Small intestine (tissue), 7 donors: ENCODE data around the gene EIF3L. TPM values are rescaled to one million over a fixed set of nuclear protein-coding genes. Genes with fewer than 3 reads are reported as not detected.

Source experiments
- DNase-seq, 2 donors: peaks; one replicate each; pipeline versions ENCODE4 v3.0.0 to v3.0.0-alpha.2; 2013
- FAIRE-seq: peaks from 2 replicates; lab custom pipeline; 2012; peaks lifted over from hg19 to GRCh38; lab: Jason Lieb, UNC
- H3K27ac ChIP-seq, 3 donors: one replicate each; pipeline ENCODE4 v1.5.1; 2013; ENCODE audit warnings: low read length in 2 of 3, mild to moderate bottlenecking in 2 of 3, control low read depth in 1 of 3, inconsistent platforms in 1 of 3, low read depth in 1 of 3, moderate library complexity in 1 of 3
- H3K27me3 ChIP-seq, 3 donors: one replicate each; pipeline ENCODE4 v1.6.1; 2013; ENCODE audit warnings: low read length in 3 of 3, inconsistent platforms in 1 of 3; ENCODE audit not compliant: control insufficient read depth in 3 of 3, insufficient read depth in 3 of 3
- H3K36me3 ChIP-seq, 3 donors: one replicate each; pipeline ENCODE4 v1.6.1; 2013; ENCODE audit warnings: low read length in 3 of 3, inconsistent platforms in 1 of 3, low read depth in 1 of 3, mild to moderate bottlenecking in 1 of 3, moderate library complexity in 1 of 3; ENCODE audit not compliant: control insufficient read depth in 3 of 3, insufficient read depth in 2 of 3
- H3K4me1 ChIP-seq, 3 donors: one replicate each; pipeline ENCODE4 v1.6.1; 2013; ENCODE audit warnings: low read length in 2 of 3, inconsistent platforms in 1 of 3, low read depth in 1 of 3, mild to moderate bottlenecking in 1 of 3, moderate library complexity in 1 of 3; ENCODE audit not compliant: control insufficient read depth in 3 of 3, insufficient read depth in 2 of 3
- H3K4me3 ChIP-seq, 3 donors: one replicate each; pipeline ENCODE4 v1.5.1; 2013; ENCODE audit warnings: low read length in 3 of 3, control low read depth in 1 of 3, inconsistent platforms in 1 of 3, low read depth in 1 of 3, mild to moderate bottlenecking in 1 of 3, moderate library complexity in 1 of 3
- H3K9me3 ChIP-seq, 2 donors: one replicate each; pipeline ENCODE4 v1.6.1; 2013; ENCODE audit warnings: low read depth in 1 of 2, low read length in 1 of 2; ENCODE audit not compliant: control insufficient read depth in 2 of 2, insufficient read depth in 1 of 2
- WGBS, 3 donors: extraction: QIAGEN DNeasy Blood & Tissue Kit; methylation state at CpG; one replicate each; pipeline ENCODE4 v1.1.7; 2013; 5-methylcytosine and 5-hydroxymethylcytosine counted together
- polyA plus RNA-seq, 4 donors: library from polyadenylated mRNA; stranded (reverse) in 3 of 4; unstranded in 1 of 4; fragments of 200-250 nt in 3 of 4; fragments of 120-200 nt in 1 of 4; gene quantifications; one replicate each; pipeline versions ENCODE4 v1.2.1 to v1.2.3, GENCODE V29; 2013
- donor health status: healthy with polysubstance abuse.
- donor health status: control.
- donor health status: control.
- donor health status: Bipolar disorder and iron deficiency.
- donor health status: healthy.

EIF3L gene
- polyA plus RNA-seq, 4 donors: 176 to 609 (median 324) TPM

- Histone ChIP-seq H3K27me3 (no peaks in the 10 kb centered on the region), H3K27ac (peak overlapping the region in 2 of 3 donors; percentile 38 to 53), H3K9me3 (no peaks in the 10 kb centered on the region), H3K4me3 (no peak overlapping the region), H3K4me1 (peaks cover 0 to 5% (median 0%) of the 10 kb centered on the region in 3 donors), H3K36me3 (peaks cover 5 to 73% (median 9%) of the 10 kb centered on the region in 3 donors)
- 67 to 77% (median 74%) methylated on average over 6 of the region's 6 CpGs for WGBS, 3 donors
- FAIRE-seq (no peak), DNase-seq (no peak)
Measured at GRCh38 chr22:37887584-37888378, 38.6 kb downstream of the EIF3L start.

- DNase-seq (peak in 1 of 2 donors; percentile 34), FAIRE-seq (no peak)
- WGBS, 3 donors: 87 to 88% (median 88%) methylated on average over 3 of the region's 3 CpGs
- H3K4me1 ChIP-seq: peaks cover 0 to 44% (median 7%) of the 10 kb centered on the region in 3 donors
- H3K27ac ChIP-seq: no peak overlapping the region
- no peak overlapping the region for H3K4me3 ChIP-seq
- no peaks in the 10 kb centered on the region for H3K27me3 ChIP-seq
- H3K36me3 ChIP-seq: peaks cover 5 to 49% (median 6%) of the 10 kb centered on the region in 3 donors
- H3K9me3 ChIP-seq: no peaks in the 10 kb centered on the region
Measured at GRCh38 chr22:37891926-37892325, 42.7 kb downstream of the EIF3L start.

DNA sequence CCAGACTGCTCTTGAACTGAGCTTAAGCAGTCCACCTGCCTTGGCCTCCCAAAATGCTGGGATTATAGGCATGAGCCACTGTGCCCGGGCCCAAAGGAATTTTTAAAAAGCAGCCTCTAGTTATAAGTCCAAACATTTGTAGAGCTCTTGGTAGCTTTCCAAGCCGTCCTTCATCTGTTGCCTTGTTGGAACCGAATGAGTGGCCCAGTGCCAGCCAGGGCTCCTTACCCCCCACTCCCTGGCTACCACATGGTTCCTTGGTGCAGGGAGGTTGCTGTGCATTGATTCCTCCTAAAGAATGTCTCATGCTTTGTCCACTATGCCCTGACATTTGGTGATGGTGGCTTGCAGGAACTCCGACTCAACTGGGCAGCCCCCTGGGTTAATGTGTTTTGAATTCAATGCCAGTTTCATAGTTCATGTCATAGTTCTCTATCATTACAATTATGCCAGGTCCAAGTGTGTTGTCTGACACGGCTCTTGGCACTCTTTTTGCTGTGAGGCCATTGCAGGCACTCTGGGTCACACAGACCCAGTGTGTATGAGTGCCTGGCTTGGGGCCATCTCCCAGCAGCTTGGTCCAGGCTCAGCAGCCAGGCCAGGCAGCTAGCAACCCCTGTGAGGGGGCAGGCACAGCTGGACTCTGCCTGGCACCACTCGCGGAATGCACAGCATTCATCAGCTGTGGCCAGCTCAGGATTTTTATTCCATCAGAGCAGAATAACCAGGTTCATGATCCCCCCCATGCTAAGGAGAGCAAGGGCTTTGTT lies 43.5 kb downstream of the EIF3L start:
- no peaks in the 10 kb centered on the region for H3K9me3 ChIP-seq
- H3K4me3 ChIP-seq: no peak overlapping the region
- no peak overlapping the region for H3K27ac ChIP-seq
- 64 to 72% (median 65%) methylated on average over 7 of the region's 7 CpGs for WGBS, 3 donors
- peaks cover 2 to 42% (median 5%) of the 10 kb centered on the region in 3 donors for H3K36me3 ChIP-seq
- peaks cover 0 to 48% (median 7%) of the 10 kb centered on the region in 3 donors for H3K4me1 ChIP-seq
- H3K27me3 ChIP-seq: no peaks in the 10 kb centered on the region
- FAIRE-seq (no peak), DNase-seq (no peak)

- FAIRE-seq (no peak), DNase-seq (peak; percentile 29 to 43)
- Histone ChIP-seq H3K36me3 (peaks cover 0 to 40% (median 3%) of the 10 kb centered on the region in 3 donors), H3K4me3 (no peak overlapping the region), H3K27me3 (no peaks in the 10 kb centered on the region), H3K4me1 (peaks cover 0 to 48% (median 7%) of the 10 kb centered on the region in 3 donors), H3K9me3 (no peaks in the 10 kb centered on the region), H3K27ac (peak overlapping the region in 2 of 3 donors; percentile 17 to 63)
- 52 to 78% (median 69%) methylated on average over 5 of the region's 5 CpGs for WGBS, 3 donors
Measured at GRCh38 chr22:37893583-37893983, 44.4 kb downstream of the EIF3L start.

DNA sequence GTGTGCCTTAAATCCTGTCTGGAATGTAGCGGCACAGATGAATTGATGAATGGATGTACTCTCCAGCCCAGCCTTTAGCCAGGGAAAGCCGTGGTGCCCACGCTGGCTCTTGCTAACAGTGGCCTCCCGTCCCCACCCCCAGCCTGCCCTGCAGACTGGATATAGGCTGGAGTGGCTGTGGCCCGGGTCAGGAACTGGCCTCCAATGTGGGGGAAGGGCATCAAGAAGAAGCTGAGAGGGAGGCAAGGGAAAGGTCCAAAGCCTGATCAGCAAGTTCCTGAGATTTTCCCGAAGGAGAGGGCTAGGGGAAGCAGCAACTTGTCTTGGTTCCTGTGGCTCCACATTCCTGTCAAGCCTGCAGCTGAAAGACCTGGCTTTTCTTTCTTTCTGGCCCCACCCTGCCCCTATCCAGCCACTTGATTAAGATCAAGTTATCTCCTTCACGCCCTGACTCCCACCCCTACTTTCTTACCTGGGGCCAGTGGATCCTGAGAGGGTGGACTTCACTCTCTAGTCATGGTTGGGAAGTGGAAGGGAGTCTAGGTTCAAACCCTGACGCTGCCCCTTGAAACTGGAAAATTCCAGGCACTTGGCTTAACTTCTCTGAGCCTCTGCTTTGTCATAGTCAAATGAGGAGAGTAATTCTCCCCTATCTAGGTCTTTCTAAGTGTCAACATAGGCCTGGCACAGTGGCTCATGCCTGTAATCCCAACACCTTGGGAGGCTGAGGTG lies 45.9 kb downstream of the EIF3L start:
- DNase-seq (peak; percentile 43 to 68), FAIRE-seq (no peak)
- no peaks in the 10 kb centered on the region for H3K9me3 ChIP-seq
- H3K27ac ChIP-seq: peak overlapping the region; percentile 39 to 82 (median 82)
- peaks cover 0 to 50% (median 7%) of the 10 kb centered on the region in 3 donors for H3K4me1 ChIP-seq
- no peaks in the 10 kb centered on the region for H3K27me3 ChIP-seq
- H3K4me3 ChIP-seq: no peak overlapping the region
- WGBS, 3 donors: 36 to 65% (median 52%) methylated on average over 8 of the region's 8 CpGs
- H3K36me3 ChIP-seq: peaks cover 0 to 28% (median 0%) of the 10 kb centered on the region in 3 donors

DNA sequence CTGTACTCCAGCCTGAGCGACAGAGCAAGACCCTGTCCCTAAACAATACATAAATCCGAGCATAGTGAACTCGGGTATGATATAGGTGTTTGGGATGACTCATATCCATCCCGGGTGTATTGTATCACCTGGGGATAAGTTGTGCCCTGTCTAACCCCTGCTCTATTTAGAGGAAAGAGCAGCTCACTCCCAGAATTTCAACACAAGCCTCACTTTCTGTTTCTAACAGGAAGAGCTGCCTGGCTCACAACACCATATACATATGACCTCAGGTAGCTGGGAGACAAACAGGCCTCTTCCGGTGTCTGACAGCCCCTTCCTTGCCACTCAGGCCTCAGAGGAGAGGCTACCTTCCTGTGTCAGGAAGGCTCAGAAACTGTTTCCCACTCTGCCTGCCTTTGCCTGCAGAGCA lies 47.0 kb downstream of the EIF3L start:
- WGBS, 3 donors: 13 to 25% (median 15%) methylated on average over 5 of the region's 5 CpGs
- FAIRE-seq (no peak), DNase-seq (peak; percentile 81 to 90)
- Histone ChIP-seq H3K27ac (peak overlapping the region; percentile 73 to 94 (median 82)), H3K27me3 (no peaks in the 10 kb centered on the region), H3K9me3 (no peaks in the 10 kb centered on the region), H3K4me1 (peaks cover 0 to 50% (median 7%) of the 10 kb centered on the region in 3 donors), H3K36me3 (peaks cover 0 to 18% (median 0%) of the 10 kb centered on the region in 3 donors), H3K4me3 (no peak overlapping the region)

GRCh38 chr22:37896939-37897338 lies 47.7 kb downstream of the EIF3L start:
- Histone ChIP-seq H3K9me3 (no peaks in the 10 kb centered on the region), H3K4me1 (peaks cover 0 to 50% (median 7%) of the 10 kb centered on the region in 3 donors), H3K4me3 (no peak overlapping the region), H3K36me3 (peaks cover 0 to 12% (median 0%) of the 10 kb centered on the region in 3 donors), H3K27me3 (no peaks in the 10 kb centered on the region), H3K27ac (peak overlapping the region; percentile 3 to 94 (median 82))
- DNase-seq (no peak), FAIRE-seq (no peak)
- WGBS, 3 donors: 78 to 90% (median 87%) methylated on average over 3 of the region's 3 CpGs

DNA sequence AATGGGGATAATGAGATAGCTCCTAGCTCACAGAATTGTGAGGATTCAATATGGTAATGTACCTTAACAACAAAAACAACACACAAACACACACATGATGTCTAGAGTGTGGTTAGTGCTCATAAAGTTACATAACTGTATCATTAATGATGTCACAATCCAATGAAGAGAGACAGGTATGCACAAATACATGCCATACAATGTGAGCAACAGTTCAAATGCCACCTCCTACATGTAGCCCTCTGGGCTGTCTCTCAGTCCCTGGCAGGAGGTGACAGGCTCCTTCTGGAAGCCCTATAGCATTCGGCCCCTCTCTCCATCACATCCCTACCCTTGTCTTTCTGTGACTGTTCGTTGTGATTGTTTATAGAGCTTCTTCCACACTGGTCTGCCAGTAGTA lies 48.6 kb downstream of the EIF3L start:
- H3K27ac ChIP-seq: no peak overlapping the region
- H3K27me3 ChIP-seq: no peaks in the 10 kb centered on the region
- H3K4me1 ChIP-seq: peaks cover 0 to 44% (median 7%) of the 10 kb centered on the region in 3 donors
- DNase-seq (no peak), FAIRE-seq (no peak)
- no peaks in the 10 kb centered on the region for H3K9me3 ChIP-seq
- no peak overlapping the region for H3K4me3 ChIP-seq
- 81 to 90% (median 81%) methylated on average over 2 of the region's 2 CpGs for WGBS, 3 donors
- peaks cover 0 to 7% (median 0%) of the 10 kb centered on the region in 3 donors for H3K36me3 ChIP-seq
